ENCODE measurements around the gene NGEF. TPM values are rescaled to one million over a fixed set of nuclear protein-coding genes. Genes with fewer than 3 reads are reported as not detected.

NGEF gene
- total and polyA plus RNA-seq, 8 donors, result 3.3 to 7.1 (median 5.4) TPM

- H3K4me1 ChIP-seq, result no peaks in the 10 kb centered on the region
- no peaks in the 10 kb centered on the region for H3K36me3 ChIP-seq
- H3K9me3 ChIP-seq, result no peaks in the 10 kb centered on the region
- no peak for TF ChIP-seq CTCF (IDR thresholded peaks at IDR 0.05)
- no peak for ATAC-seq
- intact Hi-C loops (cut with DNase I), result no loop called here
- H3K27ac ChIP-seq, result no peak overlapping the region
- DNase-seq, result peak in 1 of 6 donors; percentile 35
- FAIRE-seq, result no peak
- H3K4me3 ChIP-seq, result no peak overlapping the region
- H3K27me3 ChIP-seq, result no peaks in the 10 kb centered on the region
- 95 to 96% methylated on average over 5 of the region's 5 CpGs for WGBS, 2 donors
These were observed 18.6 kb downstream of the NGEF start for GRCh38 chr2:232994446-232994845.

- 79 to 83% methylated on average over 4 of the region's 4 CpGs for WGBS, 2 donors
- H3K9me3 ChIP-seq, result no peaks in the 10 kb centered on the region
- H3K27me3 ChIP-seq, result no peaks in the 10 kb centered on the region
- no peaks in the 10 kb centered on the region for H3K4me1 ChIP-seq
- no peak overlapping the region for H3K27ac ChIP-seq
- TF ChIP-seq CTCF (IDR thresholded peaks at IDR 0.05), result no peak
- no peak overlapping the region for H3K4me3 ChIP-seq
- no peaks in the 10 kb centered on the region for H3K36me3 ChIP-seq
- intact Hi-C loops (cut with DNase I), result no loop called here
- ATAC-seq (no peak), DNase-seq (no peak), FAIRE-seq (no peak)
These were observed 19.7 kb downstream of the NGEF start for GRCh38 chr2:232993231-232993821.

GRCh38 chr2:232986155-232986554, 26.9 kb downstream of the NGEF start:
- H3K27ac ChIP-seq, result no peak overlapping the region

GRCh38 chr2:232984451-232985207, 28.4 kb downstream of the NGEF start:
- intact Hi-C loops (cut with DNase I), result no loop called here

More at GRCh38 chr2:232986155-232986554, 26.9 kb downstream of the NGEF start:
- Histone ChIP-seq H3K9me3 (no peaks in the 10 kb centered on the region), H3K4me3 (no peak overlapping the region), H3K27me3 (no peaks in the 10 kb centered on the region), H3K36me3 (no peaks in the 10 kb centered on the region), H3K4me1 (no peaks in the 10 kb centered on the region)
- ATAC-seq, result no peak
- 95 to 97% methylated on average over 2 of the region's 2 CpGs for WGBS, 2 donors
- FAIRE-seq, result no peak
- no peak for TF ChIP-seq CTCF (IDR thresholded peaks at IDR 0.05)
- DNase-seq, result no peak
- intact Hi-C loops (cut with DNase I), result no loop called here

More at GRCh38 chr2:232984451-232985207, 28.4 kb downstream of the NGEF start:
- FAIRE-seq (no peak), ATAC-seq (no peak), DNase-seq (no peak)
- H3K27me3 ChIP-seq, result no peaks in the 10 kb centered on the region
- 84 to 87% methylated on average over 15 of the region's 15 CpGs for WGBS, 2 donors
- no peak overlapping the region for H3K4me3 ChIP-seq
- TF ChIP-seq CTCF (IDR thresholded peaks at IDR 0.05), result no peak
- no peak overlapping the region for H3K27ac ChIP-seq
- no peaks in the 10 kb centered on the region for H3K9me3 ChIP-seq
- no peaks in the 10 kb centered on the region for H3K36me3 ChIP-seq
- H3K4me1 ChIP-seq, result no peaks in the 10 kb centered on the region
